Measurements from ENCODE around the gene ADAMTSL1.

The ADAMTSL1 gene

DNA sequence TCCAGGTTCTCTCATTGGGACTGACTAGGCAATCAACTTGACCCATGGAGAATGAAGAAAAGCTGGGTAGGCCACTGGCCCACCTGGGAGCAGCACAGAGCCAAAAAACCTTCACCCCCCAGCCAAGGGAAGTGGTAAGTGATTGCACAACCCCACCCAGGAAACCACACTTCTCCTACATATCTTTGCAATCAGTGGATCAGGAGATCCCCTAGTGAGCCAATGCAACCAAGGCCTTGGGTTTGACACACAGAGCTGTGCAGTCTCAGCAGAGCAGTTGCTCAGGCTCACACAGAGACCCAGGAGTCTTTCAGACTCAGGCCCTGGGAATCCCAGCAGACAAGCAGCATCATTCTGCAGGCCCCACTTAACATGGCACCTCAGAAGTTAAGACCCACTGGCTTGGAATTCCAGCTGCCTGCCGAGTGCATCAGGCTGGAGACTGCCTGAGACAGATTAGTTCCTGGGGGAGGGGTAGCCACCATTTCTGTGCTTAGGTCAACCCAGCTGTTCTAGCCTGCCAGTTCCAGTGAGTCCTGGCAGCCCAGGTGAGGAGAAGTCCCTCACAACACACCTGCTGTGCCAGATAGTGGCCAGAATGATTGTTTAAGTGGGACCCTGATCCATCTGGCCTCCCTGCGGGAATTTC is 422.7 kb downstream of the ADAMTSL1 start:
- 85 to 88% methylated on average over 2 of the region's 2 CpGs for WGBS, 2 experiments

DNA sequence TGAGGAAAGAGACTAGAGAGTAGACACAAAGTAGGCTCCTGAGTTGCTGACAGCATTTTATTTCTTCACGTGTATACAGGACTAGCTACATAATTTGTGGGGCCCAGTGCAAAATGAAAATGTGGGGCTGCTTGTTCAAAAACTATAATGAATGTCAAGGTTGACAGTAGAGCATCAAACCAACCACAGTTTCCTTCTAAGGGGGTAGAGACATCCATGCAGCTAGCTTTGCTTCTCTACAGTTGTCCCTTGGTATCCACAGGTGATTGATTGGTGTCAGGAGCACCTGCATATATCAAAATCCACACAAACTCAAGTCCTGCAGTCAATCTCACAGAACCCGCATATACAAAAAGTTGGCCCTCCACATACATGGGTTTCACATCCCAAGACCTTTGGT is 429.5 kb downstream of the ADAMTSL1 start:
- Histone ChIP-seq H3K27me3 (ENCODE audit: control insufficient read depth, insufficient read depth, low read length, poor library complexity, severe bottlenecking) (no peaks in the 10 kb centered on the region), H3K27ac (ENCODE audit: insufficient read depth, low read depth, low read length, poor library complexity, severe bottlenecking) (no peak overlapping the region), H3K4me3 (ENCODE audit: insufficient read depth, low read depth, low read length) (no peak overlapping the region), H3K36me3 (ENCODE audit: control insufficient read depth, insufficient read depth, low read length) (no peaks in the 10 kb centered on the region), H3K9me3 (ENCODE audit: control insufficient read depth, low read length) (no peaks in the 10 kb centered on the region), H3K4me1 (ENCODE audit: control insufficient read depth, insufficient read depth, low read length) (peaks cover 7% of the 10 kb centered on the region)
- WGBS, 2 experiments, result 96 to 97% methylated on average over 2 of the region's 2 CpGs

More for the DNA sequence above, 422.7 kb downstream of the ADAMTSL1 start:
- Histone ChIP-seq H3K9me3 (ENCODE audit: control insufficient read depth, low read length) (no peaks in the 10 kb centered on the region), H3K36me3 (ENCODE audit: control insufficient read depth, insufficient read depth, low read length) (no peaks in the 10 kb centered on the region), H3K4me3 (ENCODE audit: insufficient read depth, low read depth, low read length) (no peak overlapping the region), H3K27ac (ENCODE audit: insufficient read depth, low read depth, low read length, poor library complexity, severe bottlenecking) (no peak overlapping the region), H3K27me3 (ENCODE audit: control insufficient read depth, insufficient read depth, low read length, poor library complexity, severe bottlenecking) (no peaks in the 10 kb centered on the region), H3K4me1 (ENCODE audit: control insufficient read depth, insufficient read depth, low read length) (no peaks in the 10 kb centered on the region)

DNA sequence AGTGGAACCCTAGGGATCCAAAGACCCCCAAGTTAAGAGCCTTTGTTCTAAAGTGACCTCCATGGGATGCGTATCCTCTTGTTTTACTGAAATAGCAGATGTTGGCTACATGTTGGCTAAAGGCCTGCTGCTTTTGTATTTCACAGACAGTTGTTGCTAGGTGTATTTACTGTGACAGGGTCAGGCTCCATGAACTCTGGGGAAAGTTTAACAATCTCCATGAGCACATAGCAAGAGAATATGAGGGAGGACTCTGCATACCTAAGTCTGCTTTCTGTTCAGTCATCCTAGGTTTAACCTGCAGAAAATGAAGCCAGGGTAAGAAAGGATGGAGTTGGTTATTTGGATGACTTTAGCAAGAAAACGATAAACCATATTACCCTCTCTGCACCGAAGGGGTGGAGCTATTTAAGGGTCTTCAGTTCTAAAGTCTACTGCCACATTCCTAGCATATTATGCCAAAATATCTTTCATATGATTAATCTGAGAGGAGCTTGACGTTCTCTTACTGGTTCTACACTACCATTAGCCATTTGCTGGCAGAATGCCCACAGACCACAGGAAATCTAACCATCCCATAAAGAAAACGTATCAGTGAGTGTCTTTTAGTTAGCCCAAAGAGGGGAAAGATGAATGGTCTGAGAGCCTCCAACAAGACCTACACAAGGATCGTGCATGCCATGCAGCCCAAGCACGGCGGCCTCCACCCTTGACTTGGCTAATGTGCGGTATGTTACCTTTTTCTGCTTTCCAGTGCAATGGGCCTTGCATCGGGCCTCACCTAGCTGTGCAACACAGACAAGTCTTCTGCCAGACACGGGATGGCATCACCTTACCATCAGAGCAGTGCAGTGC is 431.3 kb downstream of the ADAMTSL1 start:
- Histone ChIP-seq H3K27me3 (ENCODE audit: control insufficient read depth, insufficient read depth, low read length, poor library complexity, severe bottlenecking) (no peaks in the 10 kb centered on the region), H3K36me3 (ENCODE audit: control insufficient read depth, insufficient read depth, low read length) (no peaks in the 10 kb centered on the region), H3K27ac (ENCODE audit: insufficient read depth, low read depth, low read length, poor library complexity, severe bottlenecking) (no peak overlapping the region), H3K9me3 (ENCODE audit: control insufficient read depth, low read length) (no peaks in the 10 kb centered on the region), H3K4me1 (ENCODE audit: control insufficient read depth, insufficient read depth, low read length) (peaks cover 13% of the 10 kb centered on the region), H3K4me3 (ENCODE audit: insufficient read depth, low read depth, low read length) (no peak overlapping the region)
- WGBS, 2 experiments, result 94 to 96% methylated on average over 9 to 11 of the region's 11 CpGs

DNA sequence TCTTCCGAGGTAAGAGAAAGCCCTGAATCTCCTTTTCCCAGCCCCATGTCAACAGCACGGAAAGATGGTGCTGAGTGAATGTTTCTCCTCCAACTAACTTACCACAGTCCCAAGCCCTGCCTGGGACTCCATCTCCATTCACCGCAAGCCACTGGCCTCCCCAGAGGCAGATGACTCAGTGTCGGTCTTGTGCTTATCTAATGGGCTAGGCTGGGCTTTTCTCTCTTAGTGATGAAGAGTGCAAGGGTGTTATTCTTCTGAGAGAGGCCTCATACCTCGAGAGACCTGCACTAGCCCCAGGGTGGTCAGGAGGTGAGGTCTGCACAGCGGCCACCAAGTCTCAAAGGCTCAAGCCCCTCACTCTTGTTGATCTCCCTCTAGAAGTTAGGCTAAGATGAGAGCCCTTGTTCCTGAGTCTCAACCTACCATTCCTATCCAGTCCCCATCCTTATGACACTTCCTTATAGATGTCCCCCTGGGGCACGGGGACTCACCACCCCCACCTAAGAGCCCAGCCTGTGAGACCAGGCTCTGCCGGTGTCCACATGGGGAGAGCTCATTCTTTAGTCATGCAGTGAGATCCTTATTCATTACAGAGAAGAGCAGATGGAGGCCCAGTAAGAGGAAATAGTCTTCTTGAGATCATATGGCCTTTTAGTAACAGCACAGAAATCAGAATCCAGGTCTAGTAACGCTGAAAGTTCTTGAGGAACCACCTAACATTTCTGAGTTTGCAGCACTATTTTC is 432.1 kb downstream of the ADAMTSL1 start:
- Histone ChIP-seq H3K36me3 (ENCODE audit: control insufficient read depth, insufficient read depth, low read length) (no peaks in the 10 kb centered on the region), H3K27me3 (ENCODE audit: control insufficient read depth, insufficient read depth, low read length, poor library complexity, severe bottlenecking) (no peaks in the 10 kb centered on the region), H3K27ac (ENCODE audit: insufficient read depth, low read depth, low read length, poor library complexity, severe bottlenecking) (no peak overlapping the region), H3K4me3 (ENCODE audit: insufficient read depth, low read depth, low read length) (no peak overlapping the region), H3K9me3 (ENCODE audit: control insufficient read depth, low read length) (no peaks in the 10 kb centered on the region), H3K4me1 (ENCODE audit: control insufficient read depth, insufficient read depth, low read length) (peaks cover 18% of the 10 kb centered on the region)
- WGBS, 2 experiments, result 92 to 97% methylated on average over 9 of the region's 9 CpGs

DNA sequence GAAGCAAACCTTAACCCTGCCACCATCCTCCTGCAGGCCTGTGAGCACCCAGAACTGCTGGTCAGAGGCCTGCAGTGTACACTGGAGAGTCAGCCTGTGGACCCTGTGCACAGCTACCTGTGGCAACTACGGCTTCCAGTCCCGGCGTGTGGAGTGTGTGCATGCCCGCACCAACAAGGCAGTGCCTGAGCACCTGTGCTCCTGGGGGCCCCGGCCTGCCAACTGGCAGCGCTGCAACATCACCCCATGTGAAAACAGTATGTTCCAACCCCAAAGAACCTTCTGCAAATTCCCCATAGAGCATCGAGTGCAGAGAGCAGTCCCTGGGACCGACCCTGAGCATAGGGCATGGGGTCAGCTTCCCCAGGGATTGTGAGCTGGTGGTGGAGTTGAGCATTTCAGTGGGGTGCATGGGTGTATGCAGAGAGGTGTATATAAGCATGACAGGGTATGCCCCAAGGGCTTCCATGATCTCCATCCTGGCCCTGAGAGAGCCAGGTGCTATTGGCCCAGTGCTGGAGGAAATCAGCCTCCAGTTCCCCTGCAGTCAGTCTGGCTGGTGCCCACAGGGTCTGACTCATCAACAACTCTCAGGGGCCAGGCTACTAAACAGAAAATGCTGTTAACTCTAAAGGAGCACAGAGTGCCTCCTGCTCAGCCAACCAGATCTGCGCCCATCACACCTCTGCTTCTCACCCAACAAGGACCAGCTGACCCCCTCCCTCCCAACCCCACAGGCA is 432.9 kb downstream of the ADAMTSL1 start:
- 96 to 98% methylated on average over 8 to 9 of the region's 9 CpGs for WGBS, 2 experiments

GRCh38 chr9:18907927-18908625 is 434.1 kb downstream of the ADAMTSL1 start:
- Histone ChIP-seq H3K36me3 (ENCODE audit: control insufficient read depth, insufficient read depth, low read length) (no peaks in the 10 kb centered on the region), H3K9me3 (ENCODE audit: control insufficient read depth, low read length) (no peaks in the 10 kb centered on the region), H3K4me1 (ENCODE audit: control insufficient read depth, insufficient read depth, low read length) (peaks cover 27% of the 10 kb centered on the region), H3K27me3 (ENCODE audit: control insufficient read depth, insufficient read depth, low read length, poor library complexity, severe bottlenecking) (no peaks in the 10 kb centered on the region), H3K27ac (ENCODE audit: insufficient read depth, low read depth, low read length, poor library complexity, severe bottlenecking) (no peak overlapping the region), H3K4me3 (ENCODE audit: insufficient read depth, low read depth, low read length) (no peak overlapping the region)
- 89 to 91% methylated on average over 15 of the region's 15 CpGs for WGBS, 2 experiments

More for the DNA sequence above, 432.9 kb downstream of the ADAMTSL1 start:
- no peaks in the 10 kb centered on the region for H3K9me3 ChIP-seq (ENCODE audit: control insufficient read depth, low read length)
- H3K4me3 ChIP-seq (ENCODE audit: insufficient read depth, low read depth, low read length), result no peak overlapping the region
- no peak overlapping the region for H3K27ac ChIP-seq (ENCODE audit: insufficient read depth, low read depth, low read length, poor library complexity, severe bottlenecking)
- no peaks in the 10 kb centered on the region for H3K27me3 ChIP-seq (ENCODE audit: control insufficient read depth, insufficient read depth, low read length, poor library complexity, severe bottlenecking)
- no peaks in the 10 kb centered on the region for H3K36me3 ChIP-seq (ENCODE audit: control insufficient read depth, insufficient read depth, low read length)
- H3K4me1 ChIP-seq (ENCODE audit: control insufficient read depth, insufficient read depth, low read length), result peaks cover 23% of the 10 kb centered on the region

- Histone ChIP-seq H3K27ac (ENCODE audit: insufficient read depth, low read depth, low read length, poor library complexity, severe bottlenecking) (no peak overlapping the region), H3K4me3 (ENCODE audit: insufficient read depth, low read depth, low read length) (no peak overlapping the region)
- WGBS, 2 experiments, result 90 to 92% methylated on average over 17 of the region's 17 CpGs
Observed at GRCh38 chr9:18909140-18910018, 435.4 kb downstream of the ADAMTSL1 start.

GRCh38 chr9:18910435-18910834 is 436.5 kb downstream of the ADAMTSL1 start:
- Histone ChIP-seq H3K36me3 (ENCODE audit: control insufficient read depth, insufficient read depth, low read length) (no peaks in the 10 kb centered on the region), H3K4me1 (ENCODE audit: control insufficient read depth, insufficient read depth, low read length) (peaks cover 27% of the 10 kb centered on the region), H3K27me3 (ENCODE audit: control insufficient read depth, insufficient read depth, low read length, poor library complexity, severe bottlenecking) (no peaks in the 10 kb centered on the region), H3K4me3 (ENCODE audit: insufficient read depth, low read depth, low read length) (no peak overlapping the region), H3K27ac (ENCODE audit: insufficient read depth, low read depth, low read length, poor library complexity, severe bottlenecking) (no peak overlapping the region), H3K9me3 (ENCODE audit: control insufficient read depth, low read length) (no peaks in the 10 kb centered on the region)
- 92 to 93% methylated on average over 1 to 2 of the region's 2 CpGs for WGBS, 2 experiments

More at GRCh38 chr9:18909140-18910018, 435.4 kb downstream of the ADAMTSL1 start:
- peaks cover 27% of the 10 kb centered on the region for H3K4me1 ChIP-seq (ENCODE audit: control insufficient read depth, insufficient read depth, low read length)
- no peaks in the 10 kb centered on the region for H3K9me3 ChIP-seq (ENCODE audit: control insufficient read depth, low read length)
- no peaks in the 10 kb centered on the region for H3K36me3 ChIP-seq (ENCODE audit: control insufficient read depth, insufficient read depth, low read length)
- no peaks in the 10 kb centered on the region for H3K27me3 ChIP-seq (ENCODE audit: control insufficient read depth, insufficient read depth, low read length, poor library complexity, severe bottlenecking)

GRCh38 chr9:18910916-18911315 is 437.0 kb downstream of the ADAMTSL1 start:
- H3K4me3 ChIP-seq (ENCODE audit: insufficient read depth, low read depth, low read length), result no peak overlapping the region
- WGBS, 2 experiments, result 73 to 77% methylated on average over 6 of the region's 6 CpGs
- no peaks in the 10 kb centered on the region for H3K27me3 ChIP-seq (ENCODE audit: control insufficient read depth, insufficient read depth, low read length, poor library complexity, severe bottlenecking)
- no peaks in the 10 kb centered on the region for H3K36me3 ChIP-seq (ENCODE audit: control insufficient read depth, insufficient read depth, low read length)
- H3K9me3 ChIP-seq (ENCODE audit: control insufficient read depth, low read length), result no peaks in the 10 kb centered on the region
- no peak overlapping the region for H3K27ac ChIP-seq (ENCODE audit: insufficient read depth, low read depth, low read length, poor library complexity, severe bottlenecking)
- peaks cover 27% of the 10 kb centered on the region for H3K4me1 ChIP-seq (ENCODE audit: control insufficient read depth, insufficient read depth, low read length)

Data from ectodermal cell (in vitro differentiated cells).